ENCODE data around the gene XRCC3. TPM values are rescaled to one million over a fixed set of nuclear protein-coding genes. Genes with fewer than 3 reads are reported as not detected.

XRCC3 gene
- total RNA-seq, 1 donor from 2014 or later: 5.7 TPM

DNA sequence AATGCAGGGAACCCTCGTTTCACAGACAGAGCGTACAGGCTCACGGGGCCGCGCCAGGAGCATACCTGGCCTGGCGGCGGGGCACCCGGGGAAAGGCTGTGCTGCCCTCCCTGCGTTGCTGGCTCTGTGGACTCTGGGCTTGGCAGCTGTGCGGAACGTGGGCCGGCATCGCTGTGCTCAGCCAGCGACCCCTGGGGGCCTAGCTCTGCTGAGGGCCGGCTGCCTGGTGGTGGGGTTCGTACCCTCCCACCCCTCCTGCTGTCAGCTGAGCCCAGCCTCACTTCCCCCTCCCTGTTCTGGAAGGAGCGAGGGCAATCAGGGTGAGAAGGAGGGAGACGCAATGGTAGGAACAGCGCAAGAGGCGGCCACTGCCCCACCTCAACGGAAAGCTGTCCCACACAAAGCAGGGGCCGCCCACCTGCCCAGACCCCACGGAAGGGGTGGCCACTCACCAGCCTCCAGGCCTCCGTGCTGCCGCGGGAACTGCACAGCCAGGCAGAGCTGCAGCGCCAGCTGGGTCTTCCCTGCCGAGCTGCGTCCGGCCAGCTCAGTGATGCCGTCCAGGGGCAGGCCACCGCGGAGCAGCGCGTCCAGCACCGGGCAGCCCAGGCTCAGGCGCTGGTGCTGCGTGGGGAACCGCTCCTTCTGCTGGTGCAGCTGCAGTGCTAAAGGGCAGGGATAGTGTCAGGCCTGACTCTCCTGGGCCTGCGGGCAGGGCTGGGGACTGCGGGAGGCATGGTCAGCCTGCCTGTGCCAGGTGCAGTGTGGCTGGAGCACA is 8.5 kb downstream of the XRCC3 start:
- DNase-seq (ENCODE audit: low read depth): no peak

GRCh38 chr14:103705504-103706284 is 9.6 kb downstream of the XRCC3 start:
- no peak for DNase-seq (ENCODE audit: low read depth)

- no peak for DNase-seq (ENCODE audit: low read depth)
Observed at GRCh38 chr14:103705118-103705503, 10.1 kb downstream of the XRCC3 start.

DNA sequence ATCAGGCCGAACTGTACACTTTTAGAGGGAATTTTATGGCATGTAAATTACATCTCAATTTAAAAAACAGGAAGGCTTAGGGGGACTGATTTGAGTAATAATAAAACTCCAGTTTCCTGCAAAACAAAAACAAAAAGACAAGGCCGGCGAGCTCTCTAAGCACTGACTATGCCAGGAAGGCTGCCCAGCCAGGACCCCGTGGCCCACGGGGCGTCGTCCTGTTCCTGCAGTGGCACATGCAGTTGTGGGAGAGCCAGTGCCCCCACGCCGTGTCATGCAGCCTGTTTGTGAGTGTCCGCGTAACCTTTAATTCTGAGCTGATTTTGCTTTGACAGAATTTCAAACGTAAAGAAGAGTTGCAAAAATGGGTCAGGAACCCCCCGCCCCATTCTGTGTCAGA is 10.5 kb downstream of the XRCC3 start:
- DNase-seq (ENCODE audit: low read depth): no peak

- no peak for DNase-seq (ENCODE audit: low read depth)
Observed at GRCh38 chr14:103703433-103704385, 11.5 kb downstream of the XRCC3 start.

GRCh38 chr14:103702497-103703432 is 12.5 kb downstream of the XRCC3 start:
- no peak for DNase-seq (ENCODE audit: low read depth)

- DNase-seq (ENCODE audit: low read depth): no peak
Observed at GRCh38 chr14:103702095-103702494, 13.2 kb downstream of the XRCC3 start.

DNA sequence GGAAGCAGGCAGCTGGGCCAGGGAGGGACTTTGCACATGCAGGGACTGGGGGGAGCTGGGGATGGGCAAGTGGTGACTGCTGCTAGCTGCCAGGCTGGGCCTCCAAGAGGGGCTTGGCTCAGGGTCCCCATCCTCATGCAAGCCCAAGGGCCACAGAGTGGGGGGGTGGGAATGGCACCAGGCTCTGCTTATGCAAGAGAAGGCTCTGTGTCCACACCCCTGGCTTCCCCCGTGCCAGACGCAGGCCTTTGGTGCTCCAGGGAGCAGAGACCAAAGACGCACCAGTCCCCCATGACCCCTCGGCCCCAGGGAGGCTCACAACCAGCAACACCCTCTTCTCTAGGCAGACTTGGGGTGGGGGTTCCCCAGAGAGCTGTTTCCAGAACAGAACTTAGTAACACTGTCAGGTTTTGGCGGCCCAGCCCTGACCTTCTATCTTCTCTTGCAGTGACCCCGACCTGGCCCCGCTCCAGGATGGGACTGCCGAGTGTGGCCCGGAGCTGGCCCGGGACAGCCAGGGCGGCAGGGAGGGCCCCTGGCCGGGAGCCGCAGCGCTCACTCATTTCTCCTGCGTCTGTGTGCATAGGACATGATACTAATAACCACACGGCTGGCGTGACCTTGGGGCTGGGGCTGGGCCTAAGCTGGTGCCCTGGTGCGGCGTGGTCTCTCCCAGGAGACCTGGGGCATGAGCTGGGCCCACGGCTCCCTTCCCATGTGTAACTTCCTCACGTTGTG is 14.3 kb downstream of the XRCC3 start:
- no peak for DNase-seq (ENCODE audit: low read depth)

- DNase-seq (ENCODE audit: low read depth): no peak
Observed at GRCh38 chr14:103699901-103700752, 15.1 kb downstream of the XRCC3 start.

GRCh38 chr14:103699261-103699661 is 16.0 kb downstream of the XRCC3 start:
- no peak for DNase-seq (ENCODE audit: low read depth)

DNA sequence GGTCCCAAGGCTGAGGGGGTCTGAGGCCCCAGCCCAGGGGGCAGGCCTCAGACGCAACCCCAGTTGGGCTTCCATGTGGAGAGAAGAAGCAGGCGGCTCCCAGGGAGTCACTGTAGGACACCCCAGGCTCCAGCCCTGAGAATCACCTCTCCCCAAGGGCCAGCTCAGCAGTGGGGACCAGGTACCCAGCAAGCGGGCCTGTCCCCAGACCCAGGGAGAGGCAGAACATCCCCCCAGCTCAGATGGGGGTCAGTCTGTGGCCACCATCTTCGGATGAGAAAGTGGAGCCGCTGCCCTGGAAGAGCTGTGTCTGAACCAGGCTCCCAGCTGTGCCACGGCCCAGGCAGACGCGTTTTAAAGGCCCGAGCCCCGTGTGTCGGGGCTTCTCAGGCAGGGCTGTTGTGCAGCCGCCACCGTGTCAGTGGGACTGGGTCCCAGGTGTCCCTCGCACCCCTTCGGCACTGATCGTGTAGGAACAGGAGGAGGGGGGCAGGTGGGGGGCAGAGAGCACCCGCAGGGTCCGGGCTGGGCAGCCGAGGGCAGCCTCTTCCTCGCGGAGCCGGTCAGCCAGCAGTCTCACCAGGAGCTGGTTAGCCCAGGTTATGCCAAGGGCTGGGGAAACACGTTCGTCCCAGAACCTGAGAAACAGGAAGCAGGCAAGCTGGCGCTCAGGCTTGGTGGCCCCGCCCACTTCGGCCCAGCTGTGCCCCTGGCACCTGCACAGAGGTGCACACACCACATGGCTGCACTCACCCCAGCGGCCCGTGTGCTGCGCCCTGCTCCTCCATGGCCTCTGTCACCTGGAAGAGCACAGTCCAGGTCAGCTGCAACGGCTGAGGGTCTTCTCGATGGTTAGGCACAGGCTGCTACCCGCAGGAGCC is 16.6 kb downstream of the XRCC3 start:
- DNase-seq (ENCODE audit: low read depth): no peak

- no peak for DNase-seq (ENCODE audit: low read depth)
Observed at GRCh38 chr14:103697603-103698379, 17.5 kb downstream of the XRCC3 start.

DNA sequence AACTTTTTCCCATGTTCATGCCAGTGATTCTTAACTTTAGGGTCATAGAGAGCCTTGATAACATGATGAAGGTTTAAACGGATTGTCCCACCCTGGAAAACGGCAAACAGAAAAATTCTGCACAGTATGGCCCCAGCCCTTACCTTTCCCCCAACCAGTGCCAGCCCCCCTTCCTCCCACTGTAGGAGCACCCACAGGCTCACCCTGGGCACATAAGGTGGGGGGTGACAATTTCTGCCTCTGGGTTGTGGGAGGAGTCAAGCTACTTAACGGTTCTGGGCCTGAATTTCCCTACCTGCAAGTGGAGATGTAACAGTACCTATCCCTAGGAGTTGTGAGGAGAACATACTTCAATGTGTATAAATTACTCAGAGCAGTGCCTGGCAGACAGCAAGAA is 18.0 kb downstream of the XRCC3 start:
- DNase-seq (ENCODE audit: low read depth): no peak

GRCh38 chr14:103696466-103697071 is 18.7 kb downstream of the XRCC3 start:
- no peak for DNase-seq (ENCODE audit: low read depth)

DNA sequence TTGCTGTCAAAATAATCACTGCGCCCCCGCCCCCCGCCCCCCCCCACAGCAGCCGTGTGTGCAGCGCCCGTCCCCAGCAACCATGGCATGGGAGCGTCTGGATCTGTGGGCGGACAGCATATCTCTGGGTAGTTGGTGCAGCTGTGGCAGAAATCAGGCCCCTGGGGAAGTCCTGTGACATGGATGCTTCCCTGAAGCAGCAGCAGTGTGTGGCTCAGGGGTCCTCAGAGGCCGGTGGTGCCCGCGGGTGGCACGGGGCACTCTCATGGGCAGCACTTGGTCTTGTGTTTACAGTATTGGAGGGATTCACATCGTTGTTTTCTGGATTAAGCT is 19.2 kb downstream of the XRCC3 start:
- DNase-seq (ENCODE audit: low read depth): no peak

- no peak for DNase-seq (ENCODE audit: low read depth)
Observed at GRCh38 chr14:103695296-103696069, 19.8 kb downstream of the XRCC3 start.
